Nucleus accumbens (tissue), 56 donors: Measurements from ENCODE around the gene NUP107.
"Not testable (repeated sequence)": the region's sequence is repeated elsewhere in the genome, so short reads cannot be mapped to it uniquely, and the experiment has no call there.

Experiments used
- DNase-seq, 56 donors: peaks; one replicate each; lab custom pipeline; 2025; lab: John Stamatoyannopoulos, UW

The NUP107 gene

DNA sequence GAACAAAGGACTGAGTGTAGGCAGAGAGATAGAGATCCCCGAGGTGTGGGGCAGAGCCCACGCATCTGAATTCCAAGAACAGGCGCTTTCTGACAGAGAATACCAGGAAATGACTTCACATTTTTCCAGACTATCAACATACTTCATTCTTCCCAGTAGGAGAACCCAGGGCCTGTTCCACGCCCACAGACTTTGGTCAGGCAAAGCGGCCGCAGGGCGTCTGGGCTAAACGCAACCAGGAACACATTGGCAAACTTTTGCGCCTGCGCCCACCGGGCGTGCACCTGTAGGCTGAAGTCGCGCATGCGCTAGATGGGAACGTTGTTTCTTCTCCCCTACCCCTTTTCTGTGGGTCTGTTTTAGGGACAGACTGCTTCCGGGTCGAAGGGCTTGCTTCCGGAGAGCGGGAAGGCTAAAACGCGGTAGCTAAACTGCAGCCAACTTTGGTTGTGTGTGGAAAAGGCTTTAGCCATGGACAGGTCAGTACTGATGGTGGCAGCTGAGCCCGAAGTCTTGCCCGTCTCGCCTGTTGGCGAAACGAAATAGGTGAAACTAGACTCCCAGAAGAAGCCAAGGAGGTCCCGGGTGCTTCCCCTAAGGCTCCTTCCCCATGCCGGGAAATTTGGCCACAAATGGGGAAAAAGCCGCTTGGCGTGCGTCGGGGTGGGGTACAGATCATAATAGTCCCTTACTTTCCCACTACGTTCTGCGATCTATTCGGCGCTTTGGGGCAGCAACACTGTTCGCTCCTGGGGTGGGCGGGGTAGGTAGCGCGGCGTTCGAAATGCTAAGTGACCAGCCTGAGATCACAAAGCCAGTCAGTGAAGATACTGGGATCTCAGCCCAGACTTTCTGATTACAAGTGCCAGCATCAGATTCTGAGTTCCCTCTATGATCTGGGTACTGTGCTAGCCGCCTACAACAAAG lies at the start of gene NUP107:
Gene NUP107 (plus strand): TSS at position 384 of the 927 bp plus-strand sequence. CDS start 88 bp downstream, at position 472.
- DNase-seq = peak; percentile 47 to 97 (median 92)

GRCh38 chr12:68637439-68637838 lies 49.3 kb upstream of the NUP107 start:
- not testable (repeated sequence) for DNase-seq

DNA sequence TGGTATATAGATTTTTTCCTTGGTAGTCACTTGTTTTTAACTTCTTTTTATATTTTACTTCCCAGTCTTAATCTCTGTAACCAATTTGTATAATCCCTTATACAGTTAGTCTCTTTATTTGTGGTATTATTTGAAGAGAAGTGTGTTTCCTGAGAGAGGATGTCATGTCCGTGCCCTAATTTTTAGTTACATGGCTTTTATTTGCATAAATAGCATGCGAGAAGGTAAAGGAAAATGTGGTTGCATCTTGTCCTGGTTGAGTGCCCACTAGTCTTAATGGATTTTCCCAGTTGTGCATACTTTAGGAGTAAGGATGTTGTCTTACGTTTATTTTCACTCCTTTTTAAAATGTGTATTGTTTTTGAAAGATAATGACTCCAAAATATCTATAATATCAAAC lies 48.6 kb upstream of the NUP107 start:
- DNase-seq = no peak

DNA sequence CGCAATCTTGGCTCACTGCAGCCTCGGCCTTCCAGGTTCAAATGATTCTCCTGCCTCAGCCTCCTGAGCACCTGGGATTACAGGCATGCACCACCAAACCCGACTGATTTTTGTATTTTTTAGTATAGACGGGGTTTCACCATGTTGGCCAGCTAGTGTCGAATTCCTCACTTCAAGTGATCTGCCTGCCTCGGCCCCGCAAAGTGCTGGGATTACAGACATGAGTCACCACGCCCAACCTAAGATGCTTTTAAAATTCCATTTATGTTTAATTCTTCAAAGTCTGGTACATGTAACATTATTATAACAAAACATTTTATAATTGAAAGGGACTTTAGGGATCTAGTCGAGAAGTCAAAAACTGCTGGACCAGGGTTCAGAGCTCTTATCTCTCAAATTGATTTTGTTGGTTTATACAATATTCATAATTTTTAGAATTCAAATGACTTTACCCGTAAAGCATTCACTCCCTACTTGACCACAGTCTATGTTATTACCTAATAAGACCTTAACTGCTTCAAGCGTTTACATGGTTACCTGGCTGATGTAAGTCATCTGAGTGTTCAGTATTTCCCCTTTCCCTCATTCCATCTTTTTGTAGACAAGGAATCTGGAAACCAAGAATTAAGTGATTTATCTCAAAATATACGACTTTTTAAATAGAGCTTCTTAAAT lies 47.9 kb upstream of the NUP107 start:
- DNase-seq = no peak

GRCh38 chr12:68639396-68639767 lies 47.4 kb upstream of the NUP107 start:
- DNase-seq = no peak

GRCh38 chr12:68641138-68641537 lies 45.6 kb upstream of the NUP107 start:
- DNase-seq = no peak

- DNase-seq = no peak
Observed at GRCh38 chr12:68646484-68646883, 40.3 kb upstream of the NUP107 start.

DNA sequence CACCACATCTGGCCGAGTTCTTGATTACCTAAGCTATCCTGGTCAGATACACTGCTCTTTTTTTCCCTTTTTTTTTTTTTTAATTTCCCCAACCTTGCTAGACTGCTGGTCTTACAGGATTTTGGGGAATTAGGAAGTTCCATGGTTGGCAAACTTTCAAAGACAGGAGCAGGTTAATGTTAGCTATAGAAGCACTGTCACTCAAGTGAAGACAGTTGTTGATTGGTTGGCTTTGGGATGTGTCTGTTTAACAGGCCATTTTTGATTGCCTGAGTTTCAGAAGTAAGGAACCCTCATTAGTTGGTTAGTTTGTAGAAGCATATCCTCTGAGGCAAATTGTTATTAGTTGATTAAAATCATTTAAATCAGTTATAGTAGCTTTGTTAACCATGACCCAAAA lies 39.3 kb upstream of the NUP107 start:
- no peak for DNase-seq

DNA sequence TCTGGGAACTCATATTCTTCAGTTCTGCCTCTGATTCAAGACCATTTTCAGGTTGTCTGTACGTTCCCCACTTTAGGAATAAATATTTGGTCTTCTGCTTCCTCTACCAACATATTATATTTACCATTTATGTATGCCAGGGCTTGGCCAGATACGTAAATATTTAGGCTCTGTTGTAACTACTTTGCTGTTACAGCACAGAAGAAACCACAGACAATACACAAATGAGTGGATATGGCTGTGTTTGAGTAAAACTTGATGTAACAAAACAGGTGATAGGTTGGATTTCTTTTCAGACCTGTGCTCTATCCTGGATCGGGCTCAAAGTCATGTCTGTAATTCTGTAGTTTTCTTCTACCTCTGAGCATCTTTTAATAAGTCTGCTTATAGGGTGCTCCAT lies 38.6 kb upstream of the NUP107 start:
- DNase-seq = no peak

DNA sequence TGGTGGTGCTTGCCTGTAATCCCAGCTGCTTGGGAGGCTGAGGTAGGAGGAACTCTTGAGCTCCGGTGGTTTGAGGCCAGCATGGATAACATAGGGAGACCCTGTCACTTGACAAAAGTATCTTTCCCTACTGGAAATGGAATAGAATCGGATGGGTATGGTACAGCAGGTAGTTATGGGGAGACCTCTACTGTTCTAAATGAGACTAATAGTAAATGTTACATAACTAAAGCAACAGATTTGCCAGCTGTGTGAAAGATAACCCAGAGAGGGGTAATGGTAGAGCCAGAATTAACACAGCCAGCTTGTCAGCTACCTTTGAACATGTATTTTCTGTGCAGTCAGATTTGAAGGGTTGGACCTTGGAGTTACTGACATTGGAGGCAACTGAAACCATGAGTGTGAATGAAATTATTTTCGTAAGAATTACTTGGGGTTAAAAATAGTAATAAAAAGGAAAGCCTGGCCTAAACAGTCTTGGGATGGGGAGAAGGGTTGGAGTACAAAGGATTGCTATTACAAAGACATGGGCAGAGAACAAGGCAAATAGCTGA lies 21.7 kb upstream of the NUP107 start:
- DNase-seq = no peak

GRCh38 chr12:68667291-68667690 lies 19.5 kb upstream of the NUP107 start:
- DNase-seq = no peak

DNA sequence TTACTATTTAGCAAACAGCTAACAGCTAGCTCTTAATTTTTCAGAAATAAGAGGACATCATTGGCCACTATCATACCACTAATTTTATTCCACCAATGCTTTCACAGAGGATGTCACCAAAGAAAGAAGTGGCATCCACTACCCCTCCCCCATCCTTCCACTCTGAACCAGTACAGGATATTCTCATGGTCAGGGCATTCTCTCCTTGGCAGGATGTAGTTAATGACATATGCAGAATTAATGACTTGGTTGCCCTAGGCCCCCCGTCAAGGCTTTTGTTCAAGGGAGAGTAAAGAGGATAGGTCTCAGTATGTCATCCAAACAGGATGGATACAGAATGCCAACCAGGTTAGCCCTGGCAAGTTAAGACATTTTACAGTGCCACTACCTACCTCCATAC lies 18.9 kb upstream of the NUP107 start:
- DNase-seq = no peak

DNA sequence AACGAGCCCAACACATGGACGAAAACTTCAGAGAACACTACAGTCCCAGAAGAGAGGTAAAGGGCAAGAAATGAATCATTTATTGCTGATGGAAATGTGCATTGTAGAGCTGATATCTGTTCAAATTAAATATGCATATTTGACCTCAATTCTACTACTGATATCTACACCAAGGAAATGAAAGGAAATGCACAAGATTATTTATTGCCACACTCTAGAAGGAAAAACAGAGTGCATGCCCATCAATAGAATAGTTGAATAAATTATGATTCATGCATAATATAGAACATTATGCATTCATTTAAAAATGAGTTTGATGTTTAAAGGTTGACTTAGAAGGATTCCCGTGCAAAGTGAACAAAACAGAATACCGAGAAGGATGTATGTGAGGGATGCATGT lies 15.6 kb upstream of the NUP107 start:
- DNase-seq = no peak

GRCh38 chr12:68673788-68674187 lies 13.0 kb upstream of the NUP107 start:
- no peak for DNase-seq

- no peak for DNase-seq
Observed at GRCh38 chr12:68674376-68674775, 12.4 kb upstream of the NUP107 start.

- DNase-seq = no peak
Observed at GRCh38 chr12:68675101-68675842, 11.5 kb upstream of the NUP107 start.

DNA sequence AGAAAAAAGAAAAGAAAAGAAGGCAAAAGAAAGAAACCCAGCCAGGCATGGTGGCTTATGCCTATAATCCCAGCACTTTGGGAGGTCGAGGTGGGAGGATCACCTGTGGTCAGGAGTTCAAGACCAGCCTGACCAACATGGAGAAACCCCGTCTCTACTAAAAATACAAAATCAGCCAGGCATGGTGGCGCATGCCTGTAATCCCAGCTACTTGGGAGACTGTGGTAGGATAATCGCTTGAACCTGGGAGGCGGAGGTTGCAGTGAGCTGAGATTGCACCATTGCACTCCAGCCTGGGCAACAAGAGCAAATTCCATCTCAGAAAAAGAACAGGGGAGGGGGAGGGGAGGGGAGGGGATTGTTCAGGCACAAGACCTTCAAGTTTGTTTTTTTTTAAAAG lies 9.9 kb upstream of the NUP107 start:
- not testable (repeated sequence) for DNase-seq

DNA sequence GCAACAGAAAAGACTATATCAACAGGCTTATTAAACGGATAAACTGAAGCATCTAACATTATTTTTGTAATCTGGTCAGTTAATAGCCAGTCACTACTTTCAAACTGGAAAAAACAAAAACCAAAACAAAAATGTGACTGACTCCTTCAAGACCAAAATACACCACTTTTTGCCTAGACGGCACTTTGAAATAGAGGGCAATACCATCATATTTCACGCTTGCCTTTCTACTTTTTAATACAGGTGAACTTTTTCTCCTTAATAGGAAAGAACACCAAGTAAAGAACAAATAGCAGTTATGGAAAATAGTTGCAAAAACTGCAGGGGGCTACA lies 550 bp upstream of the NUP107 start:
- DNase-seq = no peak

- no peak for DNase-seq
Observed at GRCh38 chr12:68695454-68695853, 8.7 kb downstream of the NUP107 start.

GRCh38 chr12:68699486-68699885 lies 12.7 kb downstream of the NUP107 start:
- no peak for DNase-seq

DNA sequence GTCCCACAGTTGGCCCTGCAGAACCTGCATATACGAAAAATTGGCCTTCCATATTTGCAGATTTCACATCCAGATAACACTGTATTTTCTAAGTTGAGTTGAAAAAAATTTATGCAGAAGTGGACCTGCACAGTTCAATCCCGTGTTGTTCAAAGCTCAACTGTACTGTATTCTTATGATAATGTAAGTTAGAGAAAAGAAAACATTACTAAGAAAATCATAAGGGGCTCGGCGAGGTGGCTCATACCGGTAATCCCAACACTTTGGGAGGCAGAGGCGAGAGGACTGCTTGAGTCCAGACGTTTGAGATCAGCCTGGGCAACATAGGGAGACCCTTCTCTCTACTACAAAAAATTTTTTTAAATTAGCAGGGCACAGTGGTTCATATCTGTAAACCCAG lies 41.0 kb downstream of the NUP107 start:
- DNase-seq = no peak
